HG02678 (cell line): ENCODE results near the gene NLK.

Source experiments
- ATAC-seq: cut with Tn5 transposase; IDR thresholded peaks from one replicate; pipeline ENCODE4 v1.9.1; 2021; ENCODE audit warnings: mild to moderate bottlenecking, moderate library complexity; ENCODE audit not compliant: unreplicated experiment

The NLK gene

GRCh38 chr17:28039251-28039650 is 3.2 kb upstream of the NLK start:
- no peak for ATAC-seq

GRCh38 chr17:28040406-28040805 is 2.1 kb upstream of the NLK start:
- ATAC-seq: no peak

- ATAC-seq: peak; percentile 91
These were observed 1.2 kb upstream of the NLK start for GRCh38 chr17:28041068-28041843.

- peak; percentile 7 for ATAC-seq
These were observed 427 bp upstream of the NLK start for GRCh38 chr17:28041844-28042656.

- ATAC-seq: no peak
These were observed 329 bp downstream of the NLK start for GRCh38 chr17:28042721-28043291.

GRCh38 chr17:28043296-28043695 is 819 bp downstream of the NLK start:
- ATAC-seq: no peak

GRCh38 chr17:28043741-28044140 is 1.3 kb downstream of the NLK start:
- no peak for ATAC-seq

- ATAC-seq: no peak
These were observed 2.8 kb downstream of the NLK start for GRCh38 chr17:28045304-28045703.

GRCh38 chr17:28046034-28046825 is 3.8 kb downstream of the NLK start:
- ATAC-seq: no peak

- no peak for ATAC-seq
These were observed 5.3 kb downstream of the NLK start for GRCh38 chr17:28047806-28048205.

- no peak for ATAC-seq
These were observed 6.6 kb downstream of the NLK start for GRCh38 chr17:28049071-28049470.

- no peak for ATAC-seq
These were observed 10.7 kb downstream of the NLK start for GRCh38 chr17:28053044-28053670.

GRCh38 chr17:28053725-28054124 is 11.2 kb downstream of the NLK start:
- ATAC-seq: no peak

- ATAC-seq: no peak
These were observed 13.2 kb downstream of the NLK start for GRCh38 chr17:28055546-28056275.

GRCh38 chr17:28056276-28056620 is 13.8 kb downstream of the NLK start:
- ATAC-seq: no peak

GRCh38 chr17:28057731-28058246 is 15.3 kb downstream of the NLK start:
- ATAC-seq: peak; percentile 80

- ATAC-seq: no peak
These were observed 17.2 kb downstream of the NLK start for GRCh38 chr17:28059675-28060074.

GRCh38 chr17:28065706-28066105 is 23.2 kb downstream of the NLK start:
- no peak for ATAC-seq

- no peak for ATAC-seq
These were observed 26.6 kb downstream of the NLK start for GRCh38 chr17:28069061-28069460.

GRCh38 chr17:28071179-28071578 is 28.7 kb downstream of the NLK start:
- no peak for ATAC-seq
